Measurements from ENCODE around the gene CRISP1.

- no peak for TF ChIP-seq CTCF (IDR thresholded peaks at IDR 0.05 in 4 of 5, conservative IDR thresholded peaks at IDR 0.05 in 1 of 5)
- no peak for TF ChIP-seq POLR2A (IDR thresholded peaks at IDR 0.05)
Measured at GRCh38 chr6:49868951-49869529, 2.7 kb upstream of the CRISP1 start.

All from gastrocnemius medialis (tissue), 4 donors.